ENCODE data around the gene TXNL4A.
"Not testable (repeated sequence)": the region's sequence is repeated elsewhere in the genome, so short reads cannot be mapped to it uniquely, and the experiment has no call there.

The TXNL4A gene

GRCh38 chr18:80029690-80030089 lies 41.3 kb upstream of the TXNL4A start:
- DNase-seq (ENCODE audit: insufficient read length, low spot score) = no peak
- no peak for TF ChIP-seq CTCF (IDR thresholded peaks at IDR 0.05; ENCODE audit: insufficient read depth, missing control alignments)
- no peak for FAIRE-seq

- DNase-seq (ENCODE audit: insufficient read length, low spot score) = not testable (repeated sequence)
- peak; percentile 95 for FAIRE-seq
Measured at GRCh38 chr18:80027719-80028118, 39.4 kb upstream of the TXNL4A start.

- no peak for TF ChIP-seq CTCF (IDR thresholded peaks at IDR 0.05; ENCODE audit: insufficient read depth, missing control alignments)
- no peak for DNase-seq (ENCODE audit: insufficient read length, low spot score)
- FAIRE-seq = no peak
Measured at GRCh38 chr18:80026363-80026762, 38.0 kb upstream of the TXNL4A start.

GRCh38 chr18:80023173-80023572 lies 34.8 kb upstream of the TXNL4A start:
- TF ChIP-seq CTCF (IDR thresholded peaks at IDR 0.05; ENCODE audit: insufficient read depth, missing control alignments) = peak; percentile 14
- FAIRE-seq = no peak
- DNase-seq (ENCODE audit: insufficient read length, low spot score) = no peak

- no peak for DNase-seq (ENCODE audit: insufficient read length, low spot score)
- no peak for TF ChIP-seq CTCF (IDR thresholded peaks at IDR 0.05; ENCODE audit: insufficient read depth, missing control alignments)
Measured at GRCh38 chr18:80022613-80023012, 34.2 kb upstream of the TXNL4A start.

GRCh38 chr18:80012714-80013113 lies 24.4 kb upstream of the TXNL4A start:
- FAIRE-seq (no peak), DNase-seq (ENCODE audit: insufficient read length, low spot score) (peak; percentile 12)
- TF ChIP-seq CTCF (IDR thresholded peaks at IDR 0.05; ENCODE audit: insufficient read depth, missing control alignments) = no peak

More at GRCh38 chr18:80022613-80023012, 34.2 kb upstream of the TXNL4A start:
- no peak for FAIRE-seq

GRCh38 chr18:80011496-80012137 lies 23.3 kb upstream of the TXNL4A start:
- DNase-seq (ENCODE audit: insufficient read length, low spot score); FAIRE-seq: not testable (repeated sequence)

GRCh38 chr18:80010551-80010906 lies 22.2 kb upstream of the TXNL4A start:
- FAIRE-seq (no peak), DNase-seq (ENCODE audit: insufficient read length, low spot score) (peak; percentile 6)
- TF ChIP-seq CTCF (IDR thresholded peaks at IDR 0.05; ENCODE audit: insufficient read depth, missing control alignments) = no peak
